ENCODE results near the gene PNISR.

PNISR gene

GRCh38 chr6:99359800-99360199 lies 65.3 kb downstream of the PNISR start:
- DNase-seq (ENCODE audit: low read depth): no peak
- no peak for TF ChIP-seq CTCF (IDR thresholded peaks at IDR 0.05; ENCODE audit: low read length, missing control alignments)
- no peak overlapping the region for H3K4me3 ChIP-seq (replicated peaks; ENCODE audit: low read depth, low read length)

- no peak for TF ChIP-seq CTCF (IDR thresholded peaks at IDR 0.05; ENCODE audit: low read length, missing control alignments)
- H3K4me3 ChIP-seq (replicated peaks; ENCODE audit: low read depth, low read length): no peak overlapping the region
- no peak for DNase-seq (ENCODE audit: low read depth)
Measured at GRCh38 chr6:99356641-99357040, 68.5 kb downstream of the PNISR start.

GRCh38 chr6:99354983-99355382 lies 70.1 kb downstream of the PNISR start:
- DNase-seq (ENCODE audit: low read depth): no peak
- no peak for TF ChIP-seq CTCF (IDR thresholded peaks at IDR 0.05; ENCODE audit: low read length, missing control alignments)
- H3K4me3 ChIP-seq (replicated peaks; ENCODE audit: low read depth, low read length): no peak overlapping the region

GRCh38 chr6:99353126-99353525 lies 72.0 kb downstream of the PNISR start:
- DNase-seq (ENCODE audit: low read depth): peak; percentile 26
- H3K4me3 ChIP-seq (replicated peaks; ENCODE audit: low read depth, low read length): no peak overlapping the region
- no peak for TF ChIP-seq CTCF (IDR thresholded peaks at IDR 0.05; ENCODE audit: low read length, missing control alignments)

GRCh38 chr6:99350573-99350972 lies 74.5 kb downstream of the PNISR start:
- no peak for DNase-seq (ENCODE audit: low read depth)
- H3K4me3 ChIP-seq (replicated peaks; ENCODE audit: low read depth, low read length): no peak overlapping the region
- TF ChIP-seq CTCF (IDR thresholded peaks at IDR 0.05; ENCODE audit: low read length, missing control alignments): no peak

- peak within 1 kb of the TSS; percentile 54 for H3K4me3 ChIP-seq (replicated peaks; ENCODE audit: low read depth, low read length)
- TF ChIP-seq CTCF (IDR thresholded peaks at IDR 0.05; ENCODE audit: low read length, missing control alignments): no peak
- DNase-seq (ENCODE audit: low read depth): peak; percentile 13
Measured at GRCh38 chr6:99349171-99350141, 75.7 kb downstream of the PNISR start, which contains the start of gene FAXC. TSS of gene FAXC (minus strand) at chr6:99349674. CDS start at chr6:99349372, 302 bp downstream.
